ENCODE results near the gene PET100.

The PET100 gene

GRCh38 chr19:7612282-7613274 lies 17.0 kb upstream of the PET100 start:
- Histone ChIP-seq H3K27ac (ENCODE audit: low read depth in 2 of 2, low read length in 2 of 2) (no peak overlapping the region), H3K9me3 (ENCODE audit: control insufficient read depth in 2 of 2, low read length in 2 of 2) (no peaks in the 10 kb centered on the region), H3K36me3 (ENCODE audit: control insufficient read depth in 2 of 2, insufficient read depth in 2 of 2, low read length in 2 of 2) (peaks cover 23 to 28% of the 10 kb centered on the region in 2 donors), H3K9ac (ENCODE audit: low read depth in 1 of 2, low read length in 2 of 2) (no peak overlapping the region), H3K27me3 (ENCODE audit: control insufficient read depth in 2 of 2, insufficient read depth in 2 of 2, low read length in 2 of 2) (no peaks in the 10 kb centered on the region), H3K4me3 (ENCODE audit: low read length in 2 of 2) (no peak overlapping the region), H3K4me1 (ENCODE audit: control insufficient read depth in 2 of 2, insufficient read depth in 2 of 2, low read length in 2 of 2) (no peaks in the 10 kb centered on the region)

GRCh38 chr19:7614859-7615741 lies 14.5 kb upstream of the PET100 start:
- no peak overlapping the region for H3K9ac ChIP-seq (ENCODE audit: low read depth in 1 of 2, low read length in 2 of 2)
- H3K27ac ChIP-seq (ENCODE audit: low read depth in 2 of 2, low read length in 2 of 2) = no peak overlapping the region
- no peaks in the 10 kb centered on the region for H3K27me3 ChIP-seq (ENCODE audit: control insufficient read depth in 2 of 2, insufficient read depth in 2 of 2, low read length in 2 of 2)
- H3K9me3 ChIP-seq (ENCODE audit: control insufficient read depth in 2 of 2, low read length in 2 of 2) = no peaks in the 10 kb centered on the region
- peaks cover 21 to 22% of the 10 kb centered on the region in 2 donors for H3K36me3 ChIP-seq (ENCODE audit: control insufficient read depth in 2 of 2, insufficient read depth in 2 of 2, low read length in 2 of 2)
- peaks cover 15 to 19% of the 10 kb centered on the region in 2 donors for H3K4me1 ChIP-seq (ENCODE audit: control insufficient read depth in 2 of 2, insufficient read depth in 2 of 2, low read length in 2 of 2)
- H3K4me3 ChIP-seq (ENCODE audit: low read length in 2 of 2) = no peak overlapping the region

- no peak overlapping the region for H3K9ac ChIP-seq (ENCODE audit: low read depth in 1 of 2, low read length in 2 of 2)
- peaks cover 29 to 30% of the 10 kb centered on the region in 2 donors for H3K36me3 ChIP-seq (ENCODE audit: control insufficient read depth in 2 of 2, insufficient read depth in 2 of 2, low read length in 2 of 2)
- no peak overlapping the region for H3K27ac ChIP-seq (ENCODE audit: low read depth in 2 of 2, low read length in 2 of 2)
- H3K4me3 ChIP-seq (ENCODE audit: low read length in 2 of 2) = no peak overlapping the region
- peaks cover 15 to 20% of the 10 kb centered on the region in 2 donors for H3K4me1 ChIP-seq (ENCODE audit: control insufficient read depth in 2 of 2, insufficient read depth in 2 of 2, low read length in 2 of 2)
- no peaks in the 10 kb centered on the region for H3K9me3 ChIP-seq (ENCODE audit: control insufficient read depth in 2 of 2, low read length in 2 of 2)
- no peaks in the 10 kb centered on the region for H3K27me3 ChIP-seq (ENCODE audit: control insufficient read depth in 2 of 2, insufficient read depth in 2 of 2, low read length in 2 of 2)
These were observed 12.4 kb upstream of the PET100 start for GRCh38 chr19:7617172-7617571.

- Histone ChIP-seq H3K9me3 (ENCODE audit: control insufficient read depth in 2 of 2, low read length in 2 of 2) (no peaks in the 10 kb centered on the region), H3K9ac (ENCODE audit: low read depth in 1 of 2, low read length in 2 of 2) (no peak overlapping the region), H3K36me3 (ENCODE audit: control insufficient read depth in 2 of 2, insufficient read depth in 2 of 2, low read length in 2 of 2) (peaks cover 35% of the 10 kb centered on the region in 2 donors), H3K4me1 (ENCODE audit: control insufficient read depth in 2 of 2, insufficient read depth in 2 of 2, low read length in 2 of 2) (peaks cover 15 to 20% of the 10 kb centered on the region in 2 donors), H3K27me3 (ENCODE audit: control insufficient read depth in 2 of 2, insufficient read depth in 2 of 2, low read length in 2 of 2) (no peaks in the 10 kb centered on the region), H3K4me3 (ENCODE audit: low read length in 2 of 2) (no peak overlapping the region), H3K27ac (ENCODE audit: low read depth in 2 of 2, low read length in 2 of 2) (no peak overlapping the region)
These were observed 11.9 kb upstream of the PET100 start for GRCh38 chr19:7617735-7618134.

GRCh38 chr19:7618348-7618747 lies 11.2 kb upstream of the PET100 start:
- H3K36me3 ChIP-seq (ENCODE audit: control insufficient read depth in 2 of 2, insufficient read depth in 2 of 2, low read length in 2 of 2) = peaks cover 39 to 41% of the 10 kb centered on the region in 2 donors
- H3K27ac ChIP-seq (ENCODE audit: low read depth in 2 of 2, low read length in 2 of 2) = peak overlapping the region; percentile 80 to 83
- no peak overlapping the region for H3K4me3 ChIP-seq (ENCODE audit: low read length in 2 of 2)
- H3K4me1 ChIP-seq (ENCODE audit: control insufficient read depth in 2 of 2, insufficient read depth in 2 of 2, low read length in 2 of 2) = peaks cover 15 to 20% of the 10 kb centered on the region in 2 donors
- H3K27me3 ChIP-seq (ENCODE audit: control insufficient read depth in 2 of 2, insufficient read depth in 2 of 2, low read length in 2 of 2) = no peaks in the 10 kb centered on the region
- H3K9ac ChIP-seq (ENCODE audit: low read depth in 1 of 2, low read length in 2 of 2) = peak overlapping the region in 1 of 2 donors; percentile 47
- H3K9me3 ChIP-seq (ENCODE audit: control insufficient read depth in 2 of 2, low read length in 2 of 2) = no peaks in the 10 kb centered on the region

- peak overlapping the region; percentile 80 to 83 for H3K27ac ChIP-seq (ENCODE audit: low read depth in 2 of 2, low read length in 2 of 2)
- H3K4me3 ChIP-seq (ENCODE audit: low read length in 2 of 2) = no peak overlapping the region
These were observed 10.7 kb upstream of the PET100 start for GRCh38 chr19:7618771-7619510.

GRCh38 chr19:7619671-7620441 lies 9.7 kb upstream of the PET100 start:
- H3K27ac ChIP-seq (ENCODE audit: low read depth in 2 of 2, low read length in 2 of 2) = peak overlapping the region; percentile 80 to 83
- no peaks in the 10 kb centered on the region for H3K9me3 ChIP-seq (ENCODE audit: control insufficient read depth in 2 of 2, low read length in 2 of 2)
- H3K9ac ChIP-seq (ENCODE audit: low read depth in 1 of 2, low read length in 2 of 2) = no peak overlapping the region
- no peak overlapping the region for H3K4me3 ChIP-seq (ENCODE audit: low read length in 2 of 2)
- no peaks in the 10 kb centered on the region for H3K27me3 ChIP-seq (ENCODE audit: control insufficient read depth in 2 of 2, insufficient read depth in 2 of 2, low read length in 2 of 2)
- peaks cover 43 to 50% of the 10 kb centered on the region in 2 donors for H3K36me3 ChIP-seq (ENCODE audit: control insufficient read depth in 2 of 2, insufficient read depth in 2 of 2, low read length in 2 of 2)
- peaks cover 15 to 20% of the 10 kb centered on the region in 2 donors for H3K4me1 ChIP-seq (ENCODE audit: control insufficient read depth in 2 of 2, insufficient read depth in 2 of 2, low read length in 2 of 2)

More at GRCh38 chr19:7618771-7619510, 10.7 kb upstream of the PET100 start:
- peak overlapping the region in 1 of 2 donors; percentile 47 for H3K9ac ChIP-seq (ENCODE audit: low read depth in 1 of 2, low read length in 2 of 2)
- H3K4me1 ChIP-seq (ENCODE audit: control insufficient read depth in 2 of 2, insufficient read depth in 2 of 2, low read length in 2 of 2) = peaks cover 15 to 20% of the 10 kb centered on the region in 2 donors
- H3K36me3 ChIP-seq (ENCODE audit: control insufficient read depth in 2 of 2, insufficient read depth in 2 of 2, low read length in 2 of 2) = peaks cover 40 to 42% of the 10 kb centered on the region in 2 donors
- no peaks in the 10 kb centered on the region for H3K27me3 ChIP-seq (ENCODE audit: control insufficient read depth in 2 of 2, insufficient read depth in 2 of 2, low read length in 2 of 2)
- H3K9me3 ChIP-seq (ENCODE audit: control insufficient read depth in 2 of 2, low read length in 2 of 2) = no peaks in the 10 kb centered on the region

GRCh38 chr19:7620442-7621412 lies 8.9 kb upstream of the PET100 start:
- Histone ChIP-seq H3K27me3 (ENCODE audit: control insufficient read depth in 2 of 2, insufficient read depth in 2 of 2, low read length in 2 of 2) (no peaks in the 10 kb centered on the region), H3K9ac (ENCODE audit: low read depth in 1 of 2, low read length in 2 of 2) (no peak overlapping the region), H3K4me3 (ENCODE audit: low read length in 2 of 2) (no peak overlapping the region), H3K27ac (ENCODE audit: low read depth in 2 of 2, low read length in 2 of 2) (no peak overlapping the region), H3K36me3 (ENCODE audit: control insufficient read depth in 2 of 2, insufficient read depth in 2 of 2, low read length in 2 of 2) (peaks cover 45 to 54% of the 10 kb centered on the region in 2 donors), H3K9me3 (ENCODE audit: control insufficient read depth in 2 of 2, low read length in 2 of 2) (no peaks in the 10 kb centered on the region), H3K4me1 (ENCODE audit: control insufficient read depth in 2 of 2, insufficient read depth in 2 of 2, low read length in 2 of 2) (peaks cover 15 to 20% of the 10 kb centered on the region in 2 donors)
